GM10266 (cell line): ENCODE data around the gene ZBTB25.

Experiments
- DNase-seq: peaks from one replicate; pipeline ENCODE4 v3.0.0; 2012; ENCODE audit errors: extremely low spot score
- CTCF ChIP-seq: IDR thresholded peaks from 2 replicates; pipeline ENCODE4 v1.5.1; 2012; ENCODE audit warnings: mild to moderate bottlenecking, low read depth; ENCODE audit not compliant: control insufficient read depth, insufficient read depth; ENCODE audit errors: missing control alignments

The ZBTB25 gene

GRCh38 chr14:64444984-64445845 lies 58.4 kb downstream of the ZBTB25 start:
- no peak for TF ChIP-seq CTCF
- DNase-seq: peak; percentile 79

GRCh38 chr14:64444140-64444539 lies 59.5 kb downstream of the ZBTB25 start:
- TF ChIP-seq CTCF: no peak
- DNase-seq: no peak

- DNase-seq: no peak
- TF ChIP-seq CTCF: no peak
Observed at GRCh38 chr14:64442300-64442988, 61.2 kb downstream of the ZBTB25 start.

GRCh38 chr14:64440494-64440893 lies 63.1 kb downstream of the ZBTB25 start:
- DNase-seq: no peak
- TF ChIP-seq CTCF: no peak

- no peak for TF ChIP-seq CTCF
- DNase-seq: no peak
Observed at GRCh38 chr14:64439141-64439540, 64.5 kb downstream of the ZBTB25 start.

- DNase-seq: no peak
- no peak for TF ChIP-seq CTCF
Observed at GRCh38 chr14:64438181-64438841, 65.3 kb downstream of the ZBTB25 start.
